Brain pericyte (primary cell): ENCODE data around the gene SZT2.

Experiments
- DNase-seq: peaks from one replicate; pipeline ENCODE4 v3.0.0-alpha.2; 2012; ENCODE audit warnings: low read depth, low spot score

Gene SZT2

GRCh38 chr1:43423672-43424550 is 34.2 kb downstream of the SZT2 start:
- no peak for DNase-seq

- DNase-seq: no peak
These were observed 35.3 kb downstream of the SZT2 start for GRCh38 chr1:43425045-43425444.

- no peak for DNase-seq
These were observed 36.5 kb downstream of the SZT2 start for GRCh38 chr1:43426221-43426620.

- DNase-seq: no peak
These were observed 37.8 kb downstream of the SZT2 start for GRCh38 chr1:43427524-43427923.

- DNase-seq: no peak
These were observed 38.2 kb downstream of the SZT2 start for GRCh38 chr1:43427941-43428340.

- no peak for DNase-seq
These were observed 41.1 kb downstream of the SZT2 start for GRCh38 chr1:43430831-43431230.

GRCh38 chr1:43431676-43432075 is 42.0 kb downstream of the SZT2 start:
- no peak for DNase-seq

- no peak for DNase-seq
These were observed 42.6 kb downstream of the SZT2 start for GRCh38 chr1:43432171-43432860.

- no peak for DNase-seq
These were observed 43.2 kb downstream of the SZT2 start for GRCh38 chr1:43432907-43433306.

- DNase-seq: no peak
These were observed 44.6 kb downstream of the SZT2 start for GRCh38 chr1:43434256-43434655.

- no peak for DNase-seq
These were observed 45.7 kb downstream of the SZT2 start for GRCh38 chr1:43435146-43436145.

- DNase-seq: no peak
These were observed 46.7 kb downstream of the SZT2 start for GRCh38 chr1:43436371-43436770.

GRCh38 chr1:43437031-43437973 is 47.6 kb downstream of the SZT2 start:
- DNase-seq: no peak

GRCh38 chr1:43438006-43438405 is 48.3 kb downstream of the SZT2 start:
- DNase-seq: no peak

GRCh38 chr1:43438576-43438952 is 48.9 kb downstream of the SZT2 start:
- no peak for DNase-seq

- DNase-seq: no peak
These were observed 49.4 kb downstream of the SZT2 start for GRCh38 chr1:43438953-43439581.

GRCh38 chr1:43439781-43440180 is 50.1 kb downstream of the SZT2 start:
- no peak for DNase-seq

GRCh38 chr1:43440358-43440757 is 50.7 kb downstream of the SZT2 start:
- DNase-seq: no peak

- no peak for DNase-seq
These were observed 51.6 kb downstream of the SZT2 start for GRCh38 chr1:43441166-43441893.
